ENCODE data around the gene RAB6A.

Gene RAB6A

DNA sequence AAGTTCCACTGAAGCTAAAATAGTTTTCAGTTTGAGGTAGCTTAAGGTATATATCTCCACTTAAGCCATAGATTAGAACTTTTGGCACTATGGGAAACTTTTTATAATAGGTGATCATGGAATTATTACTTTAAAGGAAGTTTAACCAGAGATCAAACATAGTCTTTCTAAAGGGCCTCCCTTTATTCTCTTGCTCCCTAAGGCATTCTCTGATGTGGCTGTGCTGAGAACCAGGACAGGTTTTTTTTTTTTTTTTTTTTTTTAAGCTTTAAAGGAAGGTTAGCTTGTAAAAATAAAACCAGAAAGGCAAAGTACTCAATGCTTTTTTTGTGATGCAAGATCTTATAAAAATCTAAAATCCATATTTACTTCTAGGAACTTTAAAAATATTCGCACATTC lies 23.9 kb upstream of the RAB6A start:
- TF ChIP-seq POLR2A (IDR thresholded peaks at IDR 0.05; ENCODE audit: low read length) (no peak), GATA1 (IDR thresholded peaks at IDR 0.05; ENCODE audit: low read depth, low read length) (no peak)
- no peak for DNase-seq

- TF ChIP-seq POLR2A (IDR thresholded peaks at IDR 0.05; ENCODE audit: low read length) (no peak), GATA1 (IDR thresholded peaks at IDR 0.05; ENCODE audit: low read depth, low read length) (no peak)
- peak; percentile 57 to 86 for DNase-seq
Measured at GRCh38 chr11:73784080-73784634, 23.3 kb upstream of the RAB6A start.

GRCh38 chr11:73783483-73784020 lies 22.7 kb upstream of the RAB6A start:
- TF ChIP-seq GATA1 (IDR thresholded peaks at IDR 0.05; ENCODE audit: low read depth, low read length) (no peak), POLR2A (IDR thresholded peaks at IDR 0.05; ENCODE audit: low read length) (no peak)
- DNase-seq: no peak

- no peak for DNase-seq
- TF ChIP-seq POLR2A (IDR thresholded peaks at IDR 0.05; ENCODE audit: low read length): no peak
- no peak for TF ChIP-seq GATA1 (IDR thresholded peaks at IDR 0.05; ENCODE audit: low read depth, low read length)
Measured at GRCh38 chr11:73781303-73781702, 20.4 kb upstream of the RAB6A start.

DNA sequence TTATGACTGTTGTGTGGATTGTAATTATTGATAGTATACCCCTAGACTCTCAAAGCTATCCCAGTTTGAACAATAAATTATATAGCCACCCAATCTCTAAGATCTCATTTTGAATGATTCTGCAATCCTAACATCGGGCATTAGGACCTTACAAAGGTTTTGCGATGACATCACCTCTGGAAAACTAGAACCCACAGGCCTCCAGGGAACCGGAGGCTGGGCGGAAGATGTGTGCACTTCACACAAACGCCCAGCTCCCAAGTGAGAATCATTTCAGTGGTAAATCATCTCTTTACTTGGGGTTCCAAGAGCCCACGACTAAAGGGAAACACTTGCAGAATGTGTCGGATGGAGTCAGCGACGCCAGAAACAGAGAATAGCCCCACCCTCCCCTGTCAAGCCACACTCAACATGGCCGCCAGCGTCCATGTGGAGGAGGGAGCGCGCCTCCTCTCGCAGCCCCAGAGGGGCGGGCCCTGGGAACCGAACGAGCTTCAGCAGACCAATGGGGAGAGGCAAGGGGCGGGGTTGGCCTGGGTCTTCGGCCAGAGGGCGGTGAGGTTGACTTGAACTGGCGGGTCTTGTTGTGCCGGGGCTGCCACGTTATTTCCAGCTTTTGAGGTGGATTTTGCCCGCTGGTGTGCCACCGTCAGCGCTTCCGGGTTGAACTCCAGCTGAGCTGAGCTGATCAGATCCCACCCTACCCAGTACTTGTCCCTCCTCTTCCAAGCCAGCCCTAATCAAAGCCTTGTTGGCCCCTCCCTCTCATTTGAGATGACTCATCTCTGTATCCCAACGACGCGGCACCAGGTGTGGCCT lies 18.4 kb upstream of the RAB6A start:
- peak; percentile 78 for TF ChIP-seq POLR2A (IDR thresholded peaks at IDR 0.05; ENCODE audit: low read length)
- TF ChIP-seq GATA1 (IDR thresholded peaks at IDR 0.05; ENCODE audit: low read depth, low read length): no peak
- peak; percentile 97 to 98 for DNase-seq

DNA sequence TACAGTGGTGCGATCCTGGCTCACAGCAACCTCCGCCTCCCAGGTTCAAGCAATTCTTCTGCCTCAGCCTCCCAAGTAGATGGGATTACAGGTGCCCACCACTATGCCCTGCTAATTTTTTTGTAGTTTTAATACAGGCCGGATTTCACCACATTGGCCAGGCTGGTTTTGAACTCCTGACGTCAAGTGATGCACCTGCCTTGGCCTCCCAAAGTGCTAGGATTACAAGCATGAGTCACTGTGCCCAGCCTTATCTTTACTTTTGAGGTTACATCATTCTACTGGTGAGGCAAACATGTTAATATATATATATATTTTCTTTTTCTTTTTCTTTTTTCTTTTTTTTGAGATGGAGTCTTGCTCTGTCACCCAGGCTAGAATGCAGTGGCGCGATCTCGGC lies 9.9 kb upstream of the RAB6A start:
- DNase-seq: peak; percentile 13 to 60

DNA sequence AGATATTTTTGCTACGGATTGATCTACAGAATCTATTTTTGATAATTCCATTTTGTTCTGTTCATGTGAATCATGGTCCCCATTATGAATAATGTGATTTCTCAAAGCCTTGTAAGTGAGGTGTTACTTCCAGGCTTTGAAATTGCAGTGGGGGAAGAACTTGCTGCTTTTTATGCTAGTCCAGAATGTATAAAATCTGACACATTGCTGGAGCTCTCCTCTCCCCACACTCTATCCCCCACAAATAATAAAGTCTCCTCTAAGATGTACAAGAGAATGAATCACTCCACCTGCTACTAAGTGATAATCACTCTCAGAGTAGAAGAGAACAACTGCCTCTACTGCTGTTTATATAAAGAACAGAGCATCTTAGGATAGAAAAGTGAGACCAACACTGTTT lies 5.9 kb upstream of the RAB6A start:
- TF ChIP-seq GATA1 (IDR thresholded peaks at IDR 0.05; ENCODE audit: low read depth, low read length) (no peak), POLR2A (IDR thresholded peaks at IDR 0.05; ENCODE audit: low read length) (no peak)
- DNase-seq: no peak

DNA sequence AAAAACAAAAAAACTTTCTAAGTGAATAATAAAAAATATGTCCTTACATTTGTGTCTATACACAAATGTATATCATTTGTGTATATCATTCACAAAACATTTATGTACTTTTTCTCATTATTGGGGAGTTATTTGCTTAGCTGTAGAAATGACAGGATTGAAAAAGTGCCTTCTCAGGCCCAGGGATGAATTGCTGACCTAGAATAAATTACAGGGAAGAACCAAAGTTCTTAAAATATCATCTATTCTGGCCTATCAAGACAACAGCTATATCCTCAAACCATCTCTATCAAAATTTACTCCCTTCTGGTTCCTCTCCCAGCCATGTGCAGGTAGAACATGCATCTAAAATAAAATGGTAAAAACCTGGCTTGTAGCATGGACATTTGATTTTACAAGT lies 1.9 kb upstream of the RAB6A start:
- TF ChIP-seq POLR2A (IDR thresholded peaks at IDR 0.05; ENCODE audit: low read length) (no peak), GATA1 (IDR thresholded peaks at IDR 0.05; ENCODE audit: low read depth, low read length) (no peak)
- DNase-seq: no peak

- TF ChIP-seq GATA1 (IDR thresholded peaks at IDR 0.05; ENCODE audit: low read depth, low read length) (no peak), POLR2A (IDR thresholded peaks at IDR 0.05; ENCODE audit: low read length) (no peak)
- DNase-seq: peak in 1 of 2 experiments; percentile 51
Measured at GRCh38 chr11:73761403-73761945, 600 bp upstream of the RAB6A start.

DNA sequence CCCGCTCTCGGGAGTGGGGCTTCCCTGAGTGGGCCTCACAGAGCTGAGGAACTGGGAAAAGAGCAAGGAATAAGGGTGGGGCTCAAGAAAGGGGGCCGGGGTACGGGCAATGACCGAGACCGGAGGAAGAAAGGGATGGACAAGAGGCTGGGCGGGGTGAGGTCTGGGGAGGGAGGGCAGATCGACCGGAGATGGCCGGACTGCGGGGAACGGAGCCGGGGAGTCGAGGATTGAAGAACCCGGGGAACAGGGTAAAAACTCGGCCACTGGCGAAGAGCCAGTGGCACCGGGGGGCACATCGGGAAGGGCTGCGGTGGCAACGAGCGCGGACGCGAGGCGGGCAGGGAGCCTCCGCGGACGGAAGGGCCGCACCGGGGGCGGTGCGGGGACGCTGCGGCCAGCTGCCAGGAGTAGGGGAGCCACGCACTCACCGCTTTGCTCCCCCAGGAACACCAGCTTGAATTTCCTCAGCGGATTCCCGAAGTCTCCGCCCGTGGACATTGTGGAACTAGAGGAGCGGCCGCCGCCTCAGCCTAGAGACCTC lies 667 bp downstream of the RAB6A start:
- peak in 1 of 2 experiments; percentile 49 for DNase-seq

DNA sequence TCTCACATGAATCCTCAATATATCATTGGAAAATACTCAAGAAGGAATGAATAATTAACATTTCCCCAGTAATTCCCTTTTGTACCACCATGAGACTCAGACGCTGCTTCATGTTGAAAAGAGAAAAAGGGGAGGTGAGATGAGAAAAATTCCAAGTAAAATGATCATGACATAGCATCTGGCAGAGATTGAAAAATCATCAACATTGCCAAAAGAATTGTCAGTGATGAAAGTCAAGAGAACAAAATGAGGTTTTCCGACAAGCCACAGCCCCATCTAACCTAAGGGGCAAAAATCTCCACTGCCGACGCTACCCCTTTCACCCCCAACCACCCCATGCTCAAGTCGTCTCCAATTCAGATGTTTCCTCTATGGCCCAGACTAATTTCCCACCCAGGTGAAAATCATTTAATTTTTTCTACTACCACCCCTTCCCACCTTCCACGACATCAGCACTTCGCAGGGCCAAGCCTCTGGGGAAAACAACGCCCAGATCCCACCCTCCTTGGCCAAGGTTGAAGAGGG lies 1.2 kb downstream of the RAB6A start:
- no peak for TF ChIP-seq GATA1 (IDR thresholded peaks at IDR 0.05; ENCODE audit: low read depth, low read length)
- TF ChIP-seq POLR2A (IDR thresholded peaks at IDR 0.05; ENCODE audit: low read length): no peak
- peak in 1 of 2 experiments; percentile 52 for DNase-seq

More for the DNA sequence above, 667 bp downstream of the RAB6A start:
- TF ChIP-seq GATA1 (IDR thresholded peaks at IDR 0.05; ENCODE audit: low read depth, low read length) (no peak), POLR2A (IDR thresholded peaks at IDR 0.05; ENCODE audit: low read length) (no peak)

- no peak for DNase-seq
- TF ChIP-seq POLR2A (IDR thresholded peaks at IDR 0.05; ENCODE audit: low read length): no peak
- no peak for TF ChIP-seq GATA1 (IDR thresholded peaks at IDR 0.05; ENCODE audit: low read depth, low read length)
Measured at GRCh38 chr11:73758451-73758850, 2.4 kb downstream of the RAB6A start.

- no peak for DNase-seq
Measured at GRCh38 chr11:73757598-73757997, 3.3 kb downstream of the RAB6A start.

GRCh38 chr11:73755670-73756069 lies 5.2 kb downstream of the RAB6A start:
- TF ChIP-seq GATA1 (IDR thresholded peaks at IDR 0.05; ENCODE audit: low read depth, low read length): no peak
- no peak for TF ChIP-seq POLR2A (IDR thresholded peaks at IDR 0.05; ENCODE audit: low read length)
- no peak for DNase-seq

More at GRCh38 chr11:73757598-73757997, 3.3 kb downstream of the RAB6A start:
- no peak for TF ChIP-seq GATA1 (IDR thresholded peaks at IDR 0.05; ENCODE audit: low read depth, low read length)
- no peak for TF ChIP-seq POLR2A (IDR thresholded peaks at IDR 0.05; ENCODE audit: low read length)
